NCI-H748 treated with DMSO at 0.1 percent for 48 hours (cell line): ENCODE measurements around the gene HCN2.
A peak's percentile ranks its signal among the peaks of the same experiment; 100 is the strongest.

Experiments
- DNase-seq: peaks from one replicate; lab custom pipeline; 2025; lab: John Stamatoyannopoulos, UW

The HCN2 gene

GRCh38 chr19:571566-571974 lies 18.1 kb upstream of the HCN2 start:
- peak; percentile 47 for DNase-seq

- DNase-seq, result peak; percentile 86
Measured at GRCh38 chr19:572140-572742, 17.4 kb upstream of the HCN2 start, which contains the start of gene BSG. BSG (plus strand) TSS chr19:572596; CDS start chr19:572635, 39 bp downstream.

GRCh38 chr19:572743-573518 lies 16.8 kb upstream of the HCN2 start:
- DNase-seq, result no peak

GRCh38 chr19:573519-573825 lies 16.2 kb upstream of the HCN2 start:
- no peak for DNase-seq

- no peak for DNase-seq
Measured at GRCh38 chr19:574658-575526, 14.8 kb upstream of the HCN2 start.

GRCh38 chr19:575527-576506 lies 13.9 kb upstream of the HCN2 start:
- no peak for DNase-seq

GRCh38 chr19:576768-577438 lies 12.8 kb upstream of the HCN2 start:
- DNase-seq, result no peak

GRCh38 chr19:577439-578392 lies 12.0 kb upstream of the HCN2 start:
- DNase-seq, result no peak

- no peak for DNase-seq
Measured at GRCh38 chr19:579111-579841, 10.4 kb upstream of the HCN2 start.

- no peak for DNase-seq
Measured at GRCh38 chr19:579842-580155, 9.9 kb upstream of the HCN2 start.

GRCh38 chr19:580274-580835 lies 9.3 kb upstream of the HCN2 start:
- no peak for DNase-seq

GRCh38 chr19:581399-582111 lies 8.1 kb upstream of the HCN2 start:
- DNase-seq, result no peak

- DNase-seq, result no peak
Measured at GRCh38 chr19:582497-583197, 7.0 kb upstream of the HCN2 start.

- no peak for DNase-seq
Measured at GRCh38 chr19:583198-583967, 6.3 kb upstream of the HCN2 start.

- no peak for DNase-seq
Measured at GRCh38 chr19:583968-584239, 5.8 kb upstream of the HCN2 start.

GRCh38 chr19:584240-585001 lies 5.3 kb upstream of the HCN2 start:
- DNase-seq, result no peak
